SW 1271 (cell line): ENCODE measurements around the gene TMEM52.

Source experiments
- DNase-seq, 2 experiments: peaks; one replicate each; lab custom pipeline; 2025; lab: John Stamatoyannopoulos, UW

The TMEM52 gene

DNA sequence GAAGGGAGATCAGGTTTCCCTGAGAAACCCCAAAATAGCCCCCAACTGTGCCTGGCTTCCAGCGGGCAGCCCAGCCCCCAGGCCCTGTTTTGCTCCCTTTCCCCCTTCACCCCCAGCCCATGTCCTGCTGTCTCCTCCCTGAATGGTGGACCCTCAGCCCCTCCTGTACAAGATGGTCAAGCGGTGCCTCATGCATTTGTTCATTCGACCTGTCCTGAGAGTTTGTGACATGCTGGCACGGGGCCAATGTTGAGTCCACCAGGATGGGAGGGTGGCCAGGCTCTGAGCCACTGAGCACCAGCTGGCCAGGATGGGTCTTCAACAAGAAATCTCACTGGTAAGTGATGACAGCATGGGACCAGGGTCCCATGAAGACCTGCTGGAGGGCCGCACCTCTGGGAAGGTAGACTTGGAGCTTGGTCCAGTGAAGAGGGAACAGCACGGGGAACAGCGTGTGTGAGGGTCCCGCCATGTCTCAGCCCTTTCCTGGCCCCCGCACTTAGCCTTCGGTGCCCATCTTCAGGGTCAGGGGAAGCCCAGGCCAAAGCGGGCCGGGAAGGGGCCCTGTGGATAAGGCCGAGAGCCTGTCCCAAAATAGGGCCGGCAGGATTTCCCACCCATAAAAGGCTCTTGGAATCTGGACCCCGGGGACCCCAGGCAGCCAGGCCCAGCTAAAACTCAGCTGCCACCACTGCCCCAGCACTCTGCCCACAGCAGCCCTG lies 3.9 kb downstream of the TMEM52 start, which contains the start of gene CALML6:
Gene CALML6 (plus strand): TSS at position 290 of the 722 bp plus-strand sequence. CDS start 21 bp downstream, at position 311.
- DNase-seq: no peak

DNA sequence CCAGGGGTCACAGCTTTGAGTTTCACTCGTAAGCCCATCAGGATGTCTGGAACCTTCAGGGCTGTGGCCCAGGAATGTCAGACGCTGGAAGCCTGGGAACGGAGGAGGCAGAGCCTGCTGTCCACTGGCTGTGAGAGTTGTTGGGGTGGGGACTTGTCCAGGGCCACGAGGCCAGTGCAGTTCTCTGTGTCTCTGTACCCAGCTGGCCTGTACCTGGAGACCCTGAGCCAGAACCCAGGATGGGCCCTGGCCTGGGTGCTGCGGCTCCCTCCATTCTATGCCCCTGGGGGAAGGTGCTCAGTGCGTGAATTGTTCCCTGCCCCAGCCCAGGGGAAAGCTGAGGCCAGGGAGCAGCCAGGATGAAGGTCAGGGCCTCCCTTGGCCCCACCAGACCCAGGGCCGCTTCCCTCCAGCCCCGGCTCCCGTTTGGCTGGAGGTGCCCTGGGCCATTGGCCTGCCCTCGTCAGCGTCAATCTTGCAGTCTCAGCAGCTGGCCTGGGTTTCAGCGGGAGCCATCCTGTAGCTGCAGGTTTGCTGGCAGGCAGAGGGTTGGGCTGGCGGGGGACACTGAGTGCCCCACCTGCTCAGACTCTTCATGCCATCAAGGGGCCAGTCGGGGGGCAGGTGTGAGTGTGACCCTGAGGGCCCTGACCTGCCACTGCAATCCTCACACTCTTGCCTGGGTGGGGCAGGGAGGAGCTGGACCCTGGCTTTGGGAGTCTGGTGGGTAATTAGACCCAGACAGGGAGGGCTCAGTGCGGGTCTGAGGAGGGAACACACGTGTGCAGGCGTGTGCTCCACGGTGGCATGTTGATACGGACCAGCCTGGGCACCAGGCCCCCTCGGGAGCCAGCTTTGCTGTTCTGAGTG lies 4.7 kb downstream of the TMEM52 start:
- DNase-seq: no peak

DNA sequence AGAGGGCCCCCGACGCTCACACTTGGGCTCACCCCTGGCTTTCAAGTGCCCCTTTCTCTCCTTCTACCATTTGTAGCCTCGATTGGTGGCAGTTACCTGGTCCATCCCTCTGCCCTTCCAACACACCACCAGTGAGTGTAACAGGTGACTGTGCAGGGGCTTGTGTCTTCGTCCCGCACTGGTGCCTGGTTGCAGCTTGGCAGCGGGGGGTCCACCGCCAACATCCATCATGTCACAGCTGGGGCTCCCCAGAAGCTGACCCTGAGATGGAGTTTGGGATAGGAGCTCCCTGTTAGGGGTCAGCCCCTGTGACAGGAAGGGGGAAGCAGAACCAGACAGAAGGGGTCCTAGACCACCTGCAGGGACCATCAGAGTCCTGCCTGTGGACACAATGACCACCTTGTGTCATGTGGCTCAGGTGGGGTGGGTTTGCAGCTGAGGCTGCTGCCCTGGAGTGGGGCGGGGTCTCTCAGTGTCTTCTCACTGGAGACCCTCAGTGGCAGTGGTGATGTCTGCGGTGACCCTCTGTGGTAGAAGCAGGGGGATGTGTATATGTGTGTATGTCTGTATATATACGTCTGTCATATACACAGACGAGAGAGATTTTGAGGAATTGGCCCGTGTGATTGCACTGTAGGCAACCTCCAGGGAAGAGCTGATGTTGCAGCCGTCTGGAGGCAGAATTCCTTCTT lies 7.6 kb downstream of the TMEM52 start:
- DNase-seq: no peak

DNA sequence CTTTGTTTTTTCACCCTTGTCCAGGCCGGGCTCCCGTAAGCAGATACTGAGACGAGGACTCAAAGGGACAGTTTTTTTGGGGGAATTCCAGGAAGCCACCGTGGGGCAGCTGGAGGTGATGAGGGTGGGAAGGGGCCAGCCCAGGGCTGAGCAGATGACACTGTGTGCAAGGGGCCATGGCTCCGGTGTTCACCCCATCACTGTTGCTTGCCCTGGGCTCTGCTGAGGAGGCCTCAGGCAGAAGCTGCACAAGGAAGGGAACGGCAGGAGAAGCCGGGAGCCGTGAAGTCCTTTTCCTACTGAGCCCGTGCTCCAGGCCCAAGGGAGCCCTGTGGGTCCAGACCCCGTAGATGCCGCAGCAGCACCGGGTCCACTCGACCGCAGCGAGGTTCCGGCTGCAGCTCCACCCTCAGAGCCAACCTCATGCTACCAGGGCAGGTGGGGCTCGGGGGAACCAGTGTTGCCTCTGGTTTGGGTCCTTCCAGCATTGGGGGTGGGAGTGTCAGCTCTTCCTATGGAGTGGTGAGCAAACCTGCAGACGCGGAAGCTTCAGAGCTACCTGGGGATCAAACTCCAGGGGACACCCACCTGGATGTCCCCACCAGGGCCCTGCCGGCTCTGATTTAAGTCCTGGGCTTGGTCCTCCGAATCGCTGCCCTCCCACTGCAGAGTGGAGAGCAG lies 8.3 kb downstream of the TMEM52 start:
- no peak for DNase-seq

DNA sequence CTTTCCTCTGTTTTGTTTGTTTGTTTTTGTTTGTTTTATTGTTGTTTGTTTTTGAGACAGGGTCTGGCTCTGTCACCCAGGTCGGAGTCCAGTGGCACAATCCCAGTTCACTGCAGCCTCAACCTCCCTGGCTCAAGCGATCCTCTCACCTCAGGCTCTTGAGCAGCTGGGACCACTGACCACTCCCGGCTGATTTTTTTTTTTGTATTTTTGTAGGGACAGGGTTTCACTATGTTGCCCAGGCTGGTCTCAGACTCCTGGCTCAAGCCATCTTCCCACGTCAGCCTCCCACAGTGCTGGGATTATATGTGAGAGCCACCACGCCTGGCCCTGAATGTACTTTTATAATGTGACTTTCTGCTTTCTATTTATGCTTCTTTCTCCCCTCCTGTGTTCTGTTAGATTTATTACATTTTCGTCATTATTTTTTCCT lies 9.0 kb downstream of the TMEM52 start:
- DNase-seq: no peak

DNA sequence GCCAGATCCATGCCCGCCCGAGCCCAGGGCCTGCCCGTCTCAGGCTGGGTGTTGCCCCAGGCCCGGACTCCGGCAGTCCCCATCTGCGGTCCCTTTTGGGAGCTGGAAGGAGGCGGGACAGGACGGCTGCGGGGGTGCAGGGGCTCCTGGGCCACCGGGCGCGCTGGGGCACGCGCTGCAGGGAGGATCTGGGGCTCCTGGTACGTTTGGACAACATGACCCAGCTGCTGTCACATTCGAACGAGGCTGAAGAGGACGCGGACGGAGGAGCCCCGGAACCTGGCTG lies 10.6 kb downstream of the TMEM52 start:
- no peak for DNase-seq

DNA sequence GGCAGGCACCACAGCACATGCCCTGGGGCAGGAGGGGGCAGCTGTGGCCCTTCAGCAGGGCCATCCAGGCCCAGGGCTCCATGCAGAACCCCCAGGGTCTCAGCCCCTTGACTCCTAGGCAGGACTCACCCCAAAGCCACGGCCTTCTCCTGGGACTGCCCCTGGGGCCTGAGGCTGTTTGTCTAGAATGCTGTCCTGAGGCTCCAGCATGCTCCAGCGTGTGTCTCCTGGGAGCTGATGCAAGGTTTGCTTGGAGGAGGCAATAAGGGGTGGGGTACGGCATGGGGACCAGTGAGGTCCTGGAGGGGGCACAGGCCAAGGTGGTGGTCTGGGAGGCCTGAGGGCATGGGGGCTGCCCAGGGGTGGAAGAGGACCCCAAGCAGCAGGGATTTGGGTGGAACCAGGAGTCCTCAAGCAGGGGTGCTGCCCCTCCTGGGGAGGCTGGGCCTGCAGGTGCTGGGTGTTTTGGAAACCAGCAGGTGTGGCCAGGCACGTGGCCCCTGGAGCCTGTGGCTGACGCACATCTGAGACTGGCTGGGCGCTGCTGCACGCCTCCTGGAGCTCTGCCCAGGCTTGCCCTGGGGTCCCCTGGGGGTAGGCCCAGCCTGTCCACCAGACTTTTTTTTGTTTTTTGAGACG lies 11.9 kb downstream of the TMEM52 start:
- no peak for DNase-seq

DNA sequence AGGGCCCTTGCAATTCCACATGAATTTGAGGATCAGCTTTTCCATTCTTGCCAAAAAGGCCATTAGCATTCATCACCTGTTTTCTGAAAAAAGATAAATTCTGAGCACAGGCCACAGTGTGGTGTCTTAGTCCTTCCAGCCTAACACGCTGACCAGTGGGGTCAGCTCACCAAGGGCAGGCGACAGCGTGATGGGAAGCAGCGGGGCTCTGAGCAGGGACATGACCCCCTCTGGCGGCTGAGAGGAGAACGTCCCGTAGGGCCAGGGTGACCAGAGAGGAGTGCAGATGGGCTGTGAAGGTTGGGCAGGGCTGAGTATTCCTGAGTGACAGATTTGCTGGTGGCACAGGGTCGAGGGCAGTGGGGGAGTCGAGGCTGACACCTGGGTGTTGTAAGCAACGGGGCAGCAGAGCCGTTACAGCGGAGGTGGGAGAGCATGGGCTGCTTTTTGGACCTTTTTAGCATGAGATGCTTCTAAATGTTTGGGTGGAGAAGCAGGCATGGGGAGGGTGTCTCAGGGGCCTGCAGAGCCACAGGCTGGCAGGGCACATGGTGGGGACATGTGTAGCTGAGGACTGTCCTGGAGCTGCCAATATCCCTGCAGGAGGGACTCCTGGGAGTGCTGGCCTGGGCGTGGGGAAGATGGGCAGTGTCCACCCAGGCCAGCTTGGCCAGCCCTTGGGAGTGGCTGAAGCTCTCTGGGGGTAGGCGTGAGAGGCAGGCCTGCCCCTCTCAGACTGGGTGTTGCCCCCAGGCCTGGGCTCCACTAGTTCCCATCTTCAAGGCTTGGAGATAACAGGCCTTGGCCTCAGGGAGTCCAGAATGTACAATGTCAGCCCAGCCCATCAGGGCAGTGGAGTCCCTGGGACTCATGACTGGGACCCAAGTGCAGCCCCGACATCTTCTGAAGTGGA lies 12.6 kb downstream of the TMEM52 start:
- DNase-seq: peak; percentile 32 to 86

DNA sequence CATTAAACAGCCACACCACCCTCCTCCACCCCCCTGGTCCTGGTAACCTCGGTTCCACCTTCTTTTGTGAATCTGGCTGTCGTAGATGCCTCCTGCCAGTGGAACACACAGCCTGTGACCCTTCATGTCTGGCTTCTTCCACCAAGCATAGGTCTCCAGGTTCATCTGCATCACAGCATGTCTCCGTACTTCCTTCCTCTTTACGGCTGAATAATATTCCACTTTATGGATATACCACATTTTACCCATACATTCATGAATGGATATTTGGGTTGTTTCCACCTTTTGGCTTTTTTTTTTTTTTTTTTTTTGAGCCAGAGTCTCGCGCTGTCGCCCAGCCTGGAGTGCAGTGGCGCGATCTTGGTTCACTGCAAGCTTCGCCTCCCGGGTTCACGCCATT lies 15.9 kb downstream of the TMEM52 start:
- DNase-seq: no peak

DNA sequence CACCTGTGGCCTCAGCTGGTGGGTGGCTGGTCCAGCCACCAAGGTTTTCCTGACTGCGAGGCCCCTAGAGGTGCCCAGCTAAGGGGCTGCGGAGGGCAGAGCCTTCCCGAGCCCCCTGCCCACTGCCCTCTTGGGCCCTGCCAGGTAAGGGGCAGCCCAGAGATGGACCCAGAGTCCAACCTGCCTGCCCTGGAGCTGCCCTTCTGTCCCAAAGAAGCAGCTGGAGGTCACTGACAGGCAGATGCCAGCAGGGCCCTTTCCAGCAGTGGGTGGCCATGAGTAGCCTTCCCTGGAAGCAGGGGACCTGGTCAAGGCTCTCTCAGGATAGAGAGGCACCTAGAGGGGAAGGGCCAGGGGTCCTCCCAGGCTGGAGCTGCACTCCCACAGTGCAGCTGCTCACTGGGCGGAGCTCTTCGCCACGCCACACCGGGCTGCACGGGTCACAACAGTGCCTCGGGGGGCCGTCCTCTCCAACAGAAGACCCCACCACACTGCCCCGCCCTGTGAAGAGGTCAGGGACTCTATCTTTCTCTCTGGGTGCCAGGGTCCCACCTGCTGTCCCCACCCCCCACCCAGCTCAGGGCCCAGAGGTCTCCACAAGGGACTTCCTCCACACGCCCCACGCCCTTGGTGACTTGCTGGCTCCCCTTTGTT lies 17.3 kb downstream of the TMEM52 start:
- no peak for DNase-seq

DNA sequence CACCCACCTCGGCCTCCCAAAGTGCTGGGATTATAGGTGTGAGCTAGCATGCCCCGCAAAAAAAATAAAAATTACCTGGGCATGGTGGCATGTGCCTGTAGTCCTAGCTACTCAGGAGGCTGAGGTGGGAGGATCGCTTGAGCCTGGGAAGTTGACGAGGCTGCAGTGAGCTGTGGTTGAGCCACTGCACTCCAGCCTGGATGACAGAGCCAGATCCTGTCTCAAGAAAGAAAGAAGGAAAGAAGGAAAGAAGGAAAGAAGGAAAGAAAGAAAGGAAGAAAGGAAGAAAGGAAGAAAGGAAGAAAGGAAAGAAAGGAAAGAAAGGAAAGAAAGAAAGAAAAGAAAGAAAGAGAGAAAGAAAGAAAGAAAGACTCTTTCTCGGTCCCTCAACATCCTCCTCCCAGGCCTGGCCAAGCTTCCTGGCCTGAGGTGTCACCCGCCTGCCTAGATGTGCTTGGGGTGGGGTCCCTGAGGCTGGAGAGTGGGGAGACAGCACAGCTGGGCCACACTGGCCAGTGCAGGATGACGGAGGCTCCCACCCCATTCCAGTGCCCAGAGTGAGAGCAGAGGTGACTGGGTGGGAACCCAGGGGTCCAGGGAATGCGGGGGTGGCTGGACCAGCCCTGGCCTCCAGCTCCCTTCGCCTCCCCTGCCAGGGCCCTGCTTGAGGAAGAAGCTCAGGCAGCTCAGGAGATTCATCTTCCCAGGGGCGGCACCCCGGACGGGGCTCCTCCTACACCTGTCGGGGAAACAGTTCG lies 18.0 kb downstream of the TMEM52 start:
- no peak for DNase-seq

DNA sequence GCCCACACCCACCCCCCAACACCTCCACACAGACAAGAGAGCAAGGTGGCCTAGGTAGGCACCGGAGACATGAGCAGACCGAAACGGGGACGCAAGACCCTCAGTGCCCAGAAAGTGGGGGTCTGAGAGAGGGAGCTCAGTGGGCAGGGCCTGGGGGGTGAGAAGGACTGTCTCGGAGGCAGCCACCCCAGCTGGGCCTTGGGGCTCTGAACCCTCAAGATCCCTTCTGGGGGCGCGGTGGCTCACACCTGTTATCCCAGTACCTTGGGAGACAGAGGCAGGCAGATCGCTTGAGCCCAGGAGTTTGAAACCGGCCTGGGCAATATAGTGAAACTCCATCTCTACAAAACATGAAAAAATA lies 19.1 kb downstream of the TMEM52 start:
- no peak for DNase-seq

DNA sequence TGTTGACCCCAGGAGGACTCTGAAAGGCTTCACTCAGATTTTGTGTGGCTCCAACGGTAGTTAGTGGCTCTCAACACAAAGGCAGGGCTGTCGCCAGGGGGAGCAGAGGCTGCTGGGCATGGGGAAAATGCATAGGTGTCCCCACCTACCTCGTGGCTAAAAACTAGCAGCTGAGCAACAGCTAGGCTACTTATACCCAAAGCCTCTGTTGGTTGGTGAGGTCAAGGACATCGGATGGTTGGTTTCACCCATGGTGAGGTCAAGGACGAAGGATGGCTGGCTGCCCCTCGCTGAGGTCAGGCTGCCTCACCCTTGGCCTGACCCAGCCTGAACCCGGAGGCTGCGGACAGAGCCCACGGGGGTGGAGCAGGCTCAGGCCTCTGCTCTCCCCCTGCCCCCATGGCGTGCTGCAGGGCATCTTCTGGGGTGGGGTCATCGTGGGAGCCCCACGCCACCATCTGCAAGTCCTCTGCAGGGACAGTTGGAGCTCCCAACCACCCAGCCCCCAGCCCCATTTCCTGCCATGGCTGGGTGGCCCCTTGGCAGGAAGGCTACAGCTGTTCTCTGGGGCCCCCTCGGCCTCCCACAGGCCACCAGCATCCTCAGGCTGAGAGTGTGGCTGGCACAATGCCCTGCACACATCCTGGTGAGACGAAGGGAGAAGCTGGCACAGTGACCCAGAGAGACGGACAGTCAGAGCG lies 19.7 kb downstream of the TMEM52 start:
- no peak for DNase-seq

DNA sequence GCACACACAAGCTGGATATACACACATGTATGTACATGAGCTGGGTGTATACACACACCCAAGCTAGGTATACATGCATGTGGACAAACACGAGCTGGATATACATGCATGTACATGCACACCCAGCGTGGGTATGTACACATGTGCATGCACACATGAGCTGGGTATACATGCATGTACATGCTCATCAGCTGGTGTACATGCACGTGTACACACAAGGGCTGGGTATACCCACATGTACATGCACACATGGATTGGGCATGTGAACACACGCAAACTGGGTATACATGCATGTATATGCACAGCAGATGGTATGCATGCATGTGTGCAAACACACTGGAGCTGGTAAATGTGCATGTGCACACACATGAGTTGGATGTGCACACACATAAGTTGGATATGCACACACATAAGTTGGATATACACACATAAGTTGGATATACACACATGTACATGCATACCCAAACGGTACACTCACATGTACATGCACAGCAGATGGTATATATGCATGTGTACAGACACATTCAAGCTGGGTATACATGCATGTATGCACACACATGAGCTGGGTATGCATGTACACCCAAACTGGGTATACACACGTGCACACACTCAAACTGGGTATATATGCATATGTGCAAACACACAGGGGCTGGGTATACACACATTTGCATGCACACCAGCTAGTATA lies 20.7 kb downstream of the TMEM52 start:
- no peak for DNase-seq

DNA sequence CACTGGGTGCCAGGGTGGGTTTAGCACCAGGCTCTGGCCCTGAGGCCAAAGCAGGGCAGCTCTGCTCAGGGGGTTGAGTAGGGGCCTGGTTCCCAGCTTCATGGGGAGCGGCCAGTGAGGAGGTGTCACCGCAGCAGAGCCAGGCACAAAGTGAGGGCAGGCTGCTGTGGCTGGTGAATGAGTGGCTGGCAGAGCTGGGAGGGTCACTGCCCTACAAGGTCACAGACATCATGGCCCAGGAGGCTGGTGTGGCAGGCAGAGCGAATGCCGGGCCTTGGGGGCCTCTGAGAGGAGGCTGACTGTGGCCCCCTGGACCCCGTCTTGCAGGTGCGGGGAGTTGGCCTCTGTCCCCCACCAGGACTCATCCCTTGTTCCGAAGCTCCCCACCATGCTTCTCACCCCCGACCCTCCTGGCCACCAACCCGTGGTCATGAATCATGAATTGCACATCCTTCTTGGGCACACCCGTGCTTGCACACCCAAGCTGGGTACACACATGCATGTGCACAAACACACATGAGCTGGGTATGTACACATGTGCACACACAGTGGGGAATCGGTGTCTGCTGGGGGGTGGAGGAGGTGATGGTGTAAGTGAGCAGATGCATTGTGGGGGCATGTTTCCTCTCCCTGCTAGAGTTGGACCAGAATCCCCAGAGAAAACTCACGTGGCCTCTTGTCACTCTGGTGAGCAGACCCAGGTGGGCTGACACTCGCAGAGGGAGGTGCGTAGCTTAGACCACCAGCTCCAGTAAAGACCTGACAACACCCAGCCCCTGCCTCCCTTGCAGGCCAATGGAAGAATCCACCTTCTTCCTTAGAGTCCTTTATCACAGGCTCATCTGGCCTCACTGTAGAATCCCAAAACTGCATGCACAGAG lies 23.4 kb downstream of the TMEM52 start:
- no peak for DNase-seq

DNA sequence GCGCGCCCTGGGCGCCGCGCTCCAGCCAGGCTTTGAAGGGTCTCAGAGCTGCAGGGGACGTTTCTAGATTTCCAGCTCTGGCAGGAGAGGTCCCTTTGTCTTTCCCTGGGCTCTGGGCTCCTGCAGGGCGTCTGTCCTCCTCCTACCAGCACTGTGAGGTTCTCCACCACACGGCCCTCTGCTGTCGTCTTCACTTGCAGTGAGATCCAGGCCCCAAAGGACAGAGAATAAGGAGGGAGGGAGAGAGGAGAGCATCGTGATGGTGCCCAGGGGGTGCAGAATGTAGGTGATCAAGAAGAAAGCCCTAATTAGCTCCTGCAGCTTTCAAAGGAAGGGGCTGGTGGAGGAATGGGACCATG lies 24.0 kb downstream of the TMEM52 start:
- DNase-seq: no peak

DNA sequence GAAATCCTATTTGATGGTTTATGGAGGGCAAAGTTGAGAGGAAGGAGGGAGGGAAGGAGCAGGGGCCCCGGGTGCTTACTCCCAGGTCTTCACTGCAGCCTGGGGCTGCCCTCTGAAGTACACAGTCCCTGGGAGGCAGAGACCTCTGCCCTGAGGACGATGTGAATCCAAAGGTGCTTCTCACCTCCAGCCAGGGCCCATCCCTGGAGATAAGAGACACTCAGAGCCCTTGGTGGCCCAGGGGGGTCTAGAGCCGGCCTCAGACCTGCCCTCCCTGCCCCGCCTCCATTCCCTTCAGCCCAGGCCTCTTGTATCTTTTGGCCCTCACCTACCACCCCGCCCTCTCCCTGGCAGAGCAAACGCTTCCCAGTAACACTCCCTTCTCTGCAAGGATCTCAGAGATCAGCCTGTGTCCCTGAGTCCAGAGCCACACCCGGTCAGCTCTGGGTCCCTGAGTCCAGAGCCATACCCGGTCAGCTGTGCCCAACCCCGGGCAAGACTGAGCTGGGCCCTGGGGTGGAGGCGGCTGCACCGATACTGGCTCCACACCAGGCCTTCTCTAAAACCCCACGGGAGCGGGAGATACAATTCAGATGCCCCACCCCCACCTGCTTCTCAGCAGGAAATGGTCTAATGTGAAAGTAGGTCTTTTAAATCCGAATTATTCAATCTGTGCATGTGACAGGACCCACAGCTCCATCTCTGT lies 24.6 kb downstream of the TMEM52 start:
- no peak for DNase-seq
